GM20000 (cell line): Measurements from ENCODE around the gene DHX58.
A peak's percentile ranks its signal among the peaks of the same experiment; 100 is the strongest.

Experiments
- DNase-seq: peaks from one replicate; pipeline ENCODE4 v3.0.0; 2012; ENCODE audit warnings: low spot score
- CTCF ChIP-seq: IDR thresholded peaks from 2 replicates; pipeline ENCODE4 v1.5.1; 2012; ENCODE audit warnings: mild to moderate bottlenecking, control low read depth; ENCODE audit errors: extremely low read depth, missing control alignments

DHX58 gene

DNA sequence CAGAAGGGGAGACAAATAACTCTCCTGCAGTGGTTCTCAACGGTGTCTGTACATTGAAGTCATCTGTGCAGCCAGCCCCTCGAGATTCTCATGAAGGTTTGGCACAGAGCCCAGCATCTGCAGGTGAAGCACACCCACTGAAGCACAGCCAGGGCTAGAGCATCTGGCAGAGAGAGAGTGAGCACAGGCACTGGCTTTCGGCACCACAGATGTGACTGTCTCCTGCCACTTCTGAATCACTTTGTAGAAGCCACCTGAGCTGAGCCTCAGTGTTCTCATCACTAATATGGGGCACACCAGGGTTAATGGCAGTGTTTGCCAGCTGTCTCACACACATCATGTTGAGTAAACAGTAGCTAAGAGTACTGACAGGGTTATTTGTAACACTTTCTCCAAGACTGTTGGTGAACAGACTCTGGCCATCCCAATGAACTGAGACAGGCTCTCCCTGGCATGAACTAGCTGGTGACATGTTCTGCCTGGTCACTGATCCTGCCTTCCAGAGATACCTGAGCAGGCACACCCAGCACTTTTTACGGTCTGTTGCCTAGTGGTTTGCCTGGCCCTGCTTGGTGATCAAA lies 21.0 kb upstream of the DHX58 start:
- DNase-seq: peak; percentile 63
- TF ChIP-seq CTCF: no peak

GRCh38 chr17:42132941-42133340 lies 20.4 kb upstream of the DHX58 start:
- no peak for DNase-seq
- no peak for TF ChIP-seq CTCF

- TF ChIP-seq CTCF: no peak
- no peak for DNase-seq
Observed at GRCh38 chr17:42131981-42132432, 19.5 kb upstream of the DHX58 start.

DNA sequence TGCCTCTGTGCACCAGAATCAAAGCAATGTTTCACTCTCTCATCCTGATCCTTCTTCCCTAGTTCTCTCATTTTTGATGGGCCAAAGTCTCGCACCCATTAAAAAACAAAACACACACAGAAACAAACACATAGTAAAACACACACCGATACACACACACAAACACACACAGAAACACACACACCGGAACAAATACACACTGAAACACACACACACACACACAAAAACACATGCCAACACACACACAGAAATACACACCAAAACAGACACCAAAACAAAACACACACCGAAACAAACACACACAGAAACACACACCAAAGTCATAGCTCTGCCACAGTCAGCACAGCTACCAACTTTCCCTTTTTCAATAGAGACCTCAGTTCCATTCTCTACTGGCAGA lies 18.7 kb upstream of the DHX58 start:
- no peak for TF ChIP-seq CTCF

DNA sequence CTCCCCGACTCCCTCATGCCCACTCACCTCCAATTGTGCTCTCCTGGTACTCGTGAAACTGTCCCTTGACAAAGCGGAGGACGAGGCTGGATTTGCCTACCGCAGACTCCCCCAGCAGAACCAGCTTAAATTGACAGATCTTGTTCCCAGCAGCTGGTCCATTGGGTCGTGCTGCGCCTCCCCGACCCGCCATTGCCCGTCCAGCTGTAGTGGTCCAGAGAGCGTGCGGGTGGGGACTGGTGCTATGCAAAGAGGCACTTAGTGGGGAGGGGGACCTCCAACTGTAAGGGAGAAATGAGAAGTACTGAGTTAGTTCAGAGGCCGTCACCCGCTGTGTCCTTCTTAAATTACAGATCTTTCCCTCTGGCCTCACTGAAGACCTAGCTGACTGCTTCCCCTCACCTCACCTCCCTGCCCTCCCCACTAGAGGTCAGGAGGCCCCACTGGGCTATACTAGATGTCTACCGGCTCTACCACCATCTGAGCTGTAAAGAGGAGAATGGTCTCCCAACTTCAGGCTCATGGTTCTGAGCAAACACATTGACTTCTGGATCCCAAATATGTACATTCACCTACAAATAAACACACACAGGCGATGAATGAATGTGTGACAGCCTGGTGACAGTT lies 17.9 kb upstream of the DHX58 start:
- no peak for TF ChIP-seq CTCF
- no peak for DNase-seq

More for the DNA sequence above, 18.7 kb upstream of the DHX58 start:
- no peak for DNase-seq

- TF ChIP-seq CTCF: no peak
- DNase-seq: no peak
Observed at GRCh38 chr17:42129109-42129837, 16.8 kb upstream of the DHX58 start.

GRCh38 chr17:42127414-42127813 lies 14.9 kb upstream of the DHX58 start:
- no peak for DNase-seq
- TF ChIP-seq CTCF: no peak
